Head of caudate nucleus (tissue), 42 donors: ENCODE measurements around the gene SP2.

Experiments used
- DNase-seq, 42 donors: peaks; one replicate each; pipeline versions ENCODE4 v3.0.0 to v3.0.0-alpha.2; 2020 to 2021; ENCODE audit warnings: mixed read lengths in 7 of 42
- intact Hi-C: fragments of 100-400 bp; cut with DNase I; formaldehyde crosslinking; loops from one replicate; pipeline ENCODE4 v1.15.0; 2022

Gene SP2

GRCh38 chr17:47957591-47958490 is 61.8 kb downstream of the SP2 start, which contains the start of gene PRR15L:
Gene PRR15L, minus strand, starts transcription at chr17:47957883. Its CDS starts 4,649 bp downstream, at chr17:47953234.
- intact Hi-C loops, result no loop called here
- peak in 4 of 42 donors; percentile 26 to 49 (median 32) for DNase-seq

- no peak for DNase-seq
- intact Hi-C loops, result no loop called here
Measured at GRCh38 chr17:47959825-47960655, 64.0 kb downstream of the SP2 start.

- no peak for DNase-seq
- intact Hi-C loops, result no loop called here
Measured at GRCh38 chr17:47961406-47961805, 65.4 kb downstream of the SP2 start.

GRCh38 chr17:47962901-47963300 is 66.9 kb downstream of the SP2 start:
- intact Hi-C loops, result no loop called here

GRCh38 chr17:47964856-47965255 is 68.8 kb downstream of the SP2 start:
- DNase-seq, result no peak
- intact Hi-C loops, result no loop called here

More at GRCh38 chr17:47962901-47963300, 66.9 kb downstream of the SP2 start:
- no peak for DNase-seq

- DNase-seq, result no peak
- intact Hi-C loops, result no loop called here
Measured at GRCh38 chr17:47966079-47966519, 70.1 kb downstream of the SP2 start.

GRCh38 chr17:47967607-47968252 is 71.7 kb downstream of the SP2 start:
- DNase-seq, result no peak
- intact Hi-C loops, result no loop called here

GRCh38 chr17:47968836-47969235 is 72.8 kb downstream of the SP2 start:
- intact Hi-C loops, result no loop called here
- no peak for DNase-seq

- intact Hi-C loops, result loop anchor here (2.0 to 5.0 kb wide), 2 partner anchors 73 to 133 kb away; partner anchors contain the start of gene SP2
- no peak for DNase-seq
Measured at GRCh38 chr17:47969930-47970724, 74.1 kb downstream of the SP2 start.

- peak; percentile 99 to 100 (median 100) for DNase-seq
- intact Hi-C loops, result loop anchor here (2.0 to 5.0 kb wide), 2 partner anchors 74 to 134 kb away; partner anchors contain the start of gene SP2
Measured at GRCh38 chr17:47970725-47971499, 74.9 kb downstream of the SP2 start, which contains the start of gene CDK5RAP3. Gene CDK5RAP3, plus strand, starts transcription at chr17:47971113. Its CDS starts 34 bp downstream, at chr17:47971147.

GRCh38 chr17:47973541-47973940 is 77.5 kb downstream of the SP2 start:
- DNase-seq, result no peak
- intact Hi-C loops, result loop anchor here (5.0 kb wide), 1 partner anchor 136 kb away; no protein-coding TSS in a partner anchor

GRCh38 chr17:47975189-47975822 is 79.3 kb downstream of the SP2 start:
- no peak for DNase-seq
- intact Hi-C loops, result no loop called here

GRCh38 chr17:47975823-47976205 is 79.8 kb downstream of the SP2 start:
- no peak for DNase-seq
- intact Hi-C loops, result no loop called here

- peak; percentile 35 to 86 (median 67) for DNase-seq
- intact Hi-C loops, result loop anchor here (2.0 kb wide), 1 partner anchor 40 kb away; no protein-coding TSS in a partner anchor
Measured at GRCh38 chr17:47978324-47978723, 82.3 kb downstream of the SP2 start.
